ENCODE results near the gene KCNQ1OT1. TPM values are rescaled to one million over a fixed set of nuclear protein-coding genes. Genes with fewer than 3 reads are reported as not detected.

KCNQ1OT1 gene
- polyA plus RNA-seq, 4 donors: 0.73 to 1.8 (median 1.0) TPM

- no peak for DNase-seq (ENCODE audit: low read depth in 4 of 4, low spot score in 3 of 4)
These were observed 23.2 kb upstream of the KCNQ1OT1 start for GRCh38 chr11:2722955-2723354.

GRCh38 chr11:2721210-2721916 is 21.6 kb upstream of the KCNQ1OT1 start:
- no peak for DNase-seq (ENCODE audit: low read depth in 4 of 4, low spot score in 3 of 4)

- DNase-seq (ENCODE audit: low read depth in 4 of 4, low spot score in 3 of 4): no peak
These were observed 20.2 kb upstream of the KCNQ1OT1 start for GRCh38 chr11:2719831-2720590.

GRCh38 chr11:2718817-2719438 is 19.1 kb upstream of the KCNQ1OT1 start:
- DNase-seq (ENCODE audit: low read depth in 4 of 4, low spot score in 3 of 4): no peak

- no peak for DNase-seq (ENCODE audit: low read depth in 4 of 4, low spot score in 3 of 4)
These were observed 17.9 kb upstream of the KCNQ1OT1 start for GRCh38 chr11:2717561-2718325.

- DNase-seq (ENCODE audit: low read depth in 4 of 4, low spot score in 3 of 4): no peak
These were observed 16.7 kb upstream of the KCNQ1OT1 start for GRCh38 chr11:2716376-2717095.

- no peak for DNase-seq (ENCODE audit: low read depth in 4 of 4, low spot score in 3 of 4)
These were observed 16.0 kb upstream of the KCNQ1OT1 start for GRCh38 chr11:2715716-2716350.

- no peak for DNase-seq (ENCODE audit: low read depth in 4 of 4, low spot score in 3 of 4)
These were observed 15.1 kb upstream of the KCNQ1OT1 start for GRCh38 chr11:2714871-2715270.

GRCh38 chr11:2714463-2714800 is 14.6 kb upstream of the KCNQ1OT1 start:
- DNase-seq (ENCODE audit: low read depth in 4 of 4, low spot score in 3 of 4): no peak

- DNase-seq (ENCODE audit: low read depth in 4 of 4, low spot score in 3 of 4): no peak
These were observed 14.1 kb upstream of the KCNQ1OT1 start for GRCh38 chr11:2713661-2714462.

- DNase-seq (ENCODE audit: low read depth in 4 of 4, low spot score in 3 of 4): no peak
These were observed 13.3 kb upstream of the KCNQ1OT1 start for GRCh38 chr11:2713094-2713493.

GRCh38 chr11:2711161-2711560 is 11.4 kb upstream of the KCNQ1OT1 start:
- DNase-seq (ENCODE audit: low read depth in 4 of 4, low spot score in 3 of 4): no peak

- no peak for DNase-seq (ENCODE audit: low read depth in 4 of 4, low spot score in 3 of 4)
These were observed 9.6 kb upstream of the KCNQ1OT1 start for GRCh38 chr11:2709429-2709828.

- no peak for DNase-seq (ENCODE audit: low read depth in 4 of 4, low spot score in 3 of 4)
These were observed 9.0 kb upstream of the KCNQ1OT1 start for GRCh38 chr11:2708757-2709281.

GRCh38 chr11:2708151-2708581 is 8.4 kb upstream of the KCNQ1OT1 start:
- DNase-seq (ENCODE audit: low read depth in 4 of 4, low spot score in 3 of 4): no peak

GRCh38 chr11:2707736-2708135 is 7.9 kb upstream of the KCNQ1OT1 start:
- DNase-seq (ENCODE audit: low read depth in 4 of 4, low spot score in 3 of 4): no peak

GRCh38 chr11:2706321-2706720 is 6.5 kb upstream of the KCNQ1OT1 start:
- no peak for DNase-seq (ENCODE audit: low read depth in 4 of 4, low spot score in 3 of 4)

- no peak for DNase-seq (ENCODE audit: low read depth in 4 of 4, low spot score in 3 of 4)
These were observed 5.3 kb upstream of the KCNQ1OT1 start for GRCh38 chr11:2704896-2705606.

Measured in left renal pelvis (tissue), 4 donors.